ENCODE results near the gene KIF21B.

The KIF21B gene

GRCh38 chr1:201023517-201023902 lies at the start of gene KIF21B:
Gene KIF21B, minus strand, starts transcription at chr1:201023714. Its CDS starts 331 bp downstream, at chr1:201023383.
- peak; percentile 85 for DNase-seq (ENCODE audit: low read depth)

GRCh38 chr1:201072922-201073321 lies 49.4 kb upstream of the KIF21B start:
- no peak for DNase-seq (ENCODE audit: low read depth)

GRCh38 chr1:201072149-201072548 lies 48.6 kb upstream of the KIF21B start:
- DNase-seq (ENCODE audit: low read depth): no peak

- DNase-seq (ENCODE audit: low read depth): no peak
Measured at GRCh38 chr1:201069636-201070035, 46.1 kb upstream of the KIF21B start.

- no peak for DNase-seq (ENCODE audit: low read depth)
Measured at GRCh38 chr1:201068976-201069375, 45.5 kb upstream of the KIF21B start.

- no peak for DNase-seq (ENCODE audit: low read depth)
Measured at GRCh38 chr1:201066986-201067385, 43.5 kb upstream of the KIF21B start.

GRCh38 chr1:201065686-201066085 lies 42.2 kb upstream of the KIF21B start:
- DNase-seq (ENCODE audit: low read depth): no peak

- no peak for DNase-seq (ENCODE audit: low read depth)
Measured at GRCh38 chr1:201064806-201065205, 41.3 kb upstream of the KIF21B start.

- DNase-seq (ENCODE audit: low read depth): no peak
Measured at GRCh38 chr1:201063145-201063544, 39.6 kb upstream of the KIF21B start.

GRCh38 chr1:201062511-201063091 lies 39.1 kb upstream of the KIF21B start:
- DNase-seq (ENCODE audit: low read depth): no peak

- DNase-seq (ENCODE audit: low read depth): no peak
Measured at GRCh38 chr1:201061886-201062285, 38.4 kb upstream of the KIF21B start.

GRCh38 chr1:201061049-201061448 lies 37.5 kb upstream of the KIF21B start:
- no peak for DNase-seq (ENCODE audit: low read depth)

- no peak for DNase-seq (ENCODE audit: low read depth)
Measured at GRCh38 chr1:201060586-201060985, 37.1 kb upstream of the KIF21B start.

GRCh38 chr1:201059871-201060555 lies 36.5 kb upstream of the KIF21B start:
- no peak for DNase-seq (ENCODE audit: low read depth)

- DNase-seq (ENCODE audit: low read depth): no peak
Measured at GRCh38 chr1:201059401-201059800, 35.9 kb upstream of the KIF21B start.

- no peak for DNase-seq (ENCODE audit: low read depth)
Measured at GRCh38 chr1:201054091-201054543, 30.6 kb upstream of the KIF21B start.

GRCh38 chr1:201053155-201053860 lies 29.8 kb upstream of the KIF21B start:
- no peak for DNase-seq (ENCODE audit: low read depth)

GRCh38 chr1:201051399-201051798 lies 27.9 kb upstream of the KIF21B start:
- no peak for DNase-seq (ENCODE audit: low read depth)

GRCh38 chr1:201050515-201051277 lies 27.2 kb upstream of the KIF21B start:
- no peak for DNase-seq (ENCODE audit: low read depth)

GRCh38 chr1:201049248-201049831 lies 25.8 kb upstream of the KIF21B start:
- no peak for DNase-seq (ENCODE audit: low read depth)

- no peak for DNase-seq (ENCODE audit: low read depth)
Measured at GRCh38 chr1:201048521-201048920, 25.0 kb upstream of the KIF21B start.

GRCh38 chr1:201044119-201044518 lies 20.6 kb upstream of the KIF21B start:
- DNase-seq (ENCODE audit: low read depth): no peak

All from activated T-cell treated with anti-CD3 and anti-CD28 coated beads for 24 hours (primary cell).